Measurements from ENCODE around the gene LBR. TPM values are rescaled to one million over a fixed set of nuclear protein-coding genes. Genes with fewer than 3 reads are reported as not detected.

LBR gene
- total and polyA plus RNA-seq, 2 donors from 2014 or later: 13.1 to 80.2 TPM

- Histone ChIP-seq H3K4me3 (ENCODE audit: low read length in 3 of 3) (no peak overlapping the region), H3K27ac (ENCODE audit: low read depth in 2 of 2, low read length in 2 of 2) (no peak overlapping the region), H3K9ac (ENCODE audit: low read length in 3 of 3) (no peak overlapping the region), H3K4me1 (ENCODE audit: control insufficient read depth in 2 of 3, insufficient read depth in 2 of 3, low read depth in 1 of 3, low read length in 3 of 3) (no peaks in the 10 kb centered on the region), H3K9me3 (ENCODE audit: control insufficient read depth in 2 of 3, insufficient read depth in 1 of 3, low read length in 3 of 3) (no peaks in the 10 kb centered on the region), H3K27me3 (ENCODE audit: control insufficient read depth, insufficient read depth, low read length) (no peaks in the 10 kb centered on the region), H3K36me3 (ENCODE audit: control insufficient read depth in 2 of 3, insufficient read depth in 3 of 3, low read length in 3 of 3) (no peaks in the 10 kb centered on the region)
- DNase-seq (no peak), FAIRE-seq (no peak)
- intact Hi-C loops (cut with DNase I): no loop called here
- no peak for TF ChIP-seq CTCF (IDR thresholded peaks at IDR 0.05; ENCODE audit: borderline replicate concordance, extremely low read depth, insufficient read depth)
Measured at GRCh38 chr1:225368036-225368552, 59.7 kb downstream of the LBR start.

- Histone ChIP-seq H3K9ac (ENCODE audit: low read length in 3 of 3) (no peak overlapping the region), H3K27me3 (ENCODE audit: control insufficient read depth, insufficient read depth, low read length) (no peaks in the 10 kb centered on the region), H3K4me1 (ENCODE audit: control insufficient read depth in 2 of 3, insufficient read depth in 2 of 3, low read depth in 1 of 3, low read length in 3 of 3) (no peaks in the 10 kb centered on the region), H3K4me3 (ENCODE audit: low read length in 3 of 3) (no peak overlapping the region), H3K36me3 (ENCODE audit: control insufficient read depth in 2 of 3, insufficient read depth in 3 of 3, low read length in 3 of 3) (no peaks in the 10 kb centered on the region), H3K27ac (ENCODE audit: low read depth in 2 of 2, low read length in 2 of 2) (no peak overlapping the region), H3K9me3 (ENCODE audit: control insufficient read depth in 2 of 3, insufficient read depth in 1 of 3, low read length in 3 of 3) (no peaks in the 10 kb centered on the region)
- no peak for TF ChIP-seq CTCF (IDR thresholded peaks at IDR 0.05; ENCODE audit: borderline replicate concordance, extremely low read depth, insufficient read depth)
- intact Hi-C loops (cut with DNase I): no loop called here
- no peak for FAIRE-seq
- no peak for DNase-seq
Measured at GRCh38 chr1:225366552-225366951, 61.3 kb downstream of the LBR start.

GRCh38 chr1:225366018-225366417, 61.8 kb downstream of the LBR start:
- Histone ChIP-seq H3K27ac (ENCODE audit: low read depth in 2 of 2, low read length in 2 of 2) (no peak overlapping the region), H3K36me3 (ENCODE audit: control insufficient read depth in 2 of 3, insufficient read depth in 3 of 3, low read length in 3 of 3) (no peaks in the 10 kb centered on the region), H3K4me1 (ENCODE audit: control insufficient read depth in 2 of 3, insufficient read depth in 2 of 3, low read depth in 1 of 3, low read length in 3 of 3) (no peaks in the 10 kb centered on the region), H3K4me3 (ENCODE audit: low read length in 3 of 3) (no peak overlapping the region), H3K27me3 (ENCODE audit: control insufficient read depth, insufficient read depth, low read length) (no peaks in the 10 kb centered on the region), H3K9ac (ENCODE audit: low read length in 3 of 3) (no peak overlapping the region), H3K9me3 (ENCODE audit: control insufficient read depth in 2 of 3, insufficient read depth in 1 of 3, low read length in 3 of 3) (no peaks in the 10 kb centered on the region)
- no peak for TF ChIP-seq CTCF (IDR thresholded peaks at IDR 0.05; ENCODE audit: borderline replicate concordance, extremely low read depth, insufficient read depth)
- FAIRE-seq (no peak), DNase-seq (no peak)
- intact Hi-C loops (cut with DNase I): no loop called here

GRCh38 chr1:225364439-225364838, 63.4 kb downstream of the LBR start:
- Histone ChIP-seq H3K27ac (ENCODE audit: low read depth in 2 of 2, low read length in 2 of 2) (no peak overlapping the region), H3K9me3 (ENCODE audit: control insufficient read depth in 2 of 3, insufficient read depth in 1 of 3, low read length in 3 of 3) (no peaks in the 10 kb centered on the region), H3K4me3 (ENCODE audit: low read length in 3 of 3) (no peak overlapping the region), H3K27me3 (ENCODE audit: control insufficient read depth, insufficient read depth, low read length) (no peaks in the 10 kb centered on the region), H3K9ac (ENCODE audit: low read length in 3 of 3) (no peak overlapping the region), H3K4me1 (ENCODE audit: control insufficient read depth in 2 of 3, insufficient read depth in 2 of 3, low read depth in 1 of 3, low read length in 3 of 3) (no peaks in the 10 kb centered on the region), H3K36me3 (ENCODE audit: control insufficient read depth in 2 of 3, insufficient read depth in 3 of 3, low read length in 3 of 3) (no peaks in the 10 kb centered on the region)
- FAIRE-seq (no peak), DNase-seq (no peak)
- TF ChIP-seq CTCF (IDR thresholded peaks at IDR 0.05; ENCODE audit: borderline replicate concordance, extremely low read depth, insufficient read depth): no peak
- intact Hi-C loops (cut with DNase I): no loop called here
